ENCODE measurements around the gene FXYD7. TPM values are rescaled to one million over a fixed set of nuclear protein-coding genes. Genes with fewer than 3 reads are reported as not detected.

Gene FXYD7
- not detected in 2 replicates for total RNA-seq

GRCh38 chr19:35143231-35143715 is at the start of gene FXYD7:
Gene FXYD7, plus strand, starts transcription at chr19:35143255. Its CDS starts 79 bp downstream, at chr19:35143334.

DNA sequence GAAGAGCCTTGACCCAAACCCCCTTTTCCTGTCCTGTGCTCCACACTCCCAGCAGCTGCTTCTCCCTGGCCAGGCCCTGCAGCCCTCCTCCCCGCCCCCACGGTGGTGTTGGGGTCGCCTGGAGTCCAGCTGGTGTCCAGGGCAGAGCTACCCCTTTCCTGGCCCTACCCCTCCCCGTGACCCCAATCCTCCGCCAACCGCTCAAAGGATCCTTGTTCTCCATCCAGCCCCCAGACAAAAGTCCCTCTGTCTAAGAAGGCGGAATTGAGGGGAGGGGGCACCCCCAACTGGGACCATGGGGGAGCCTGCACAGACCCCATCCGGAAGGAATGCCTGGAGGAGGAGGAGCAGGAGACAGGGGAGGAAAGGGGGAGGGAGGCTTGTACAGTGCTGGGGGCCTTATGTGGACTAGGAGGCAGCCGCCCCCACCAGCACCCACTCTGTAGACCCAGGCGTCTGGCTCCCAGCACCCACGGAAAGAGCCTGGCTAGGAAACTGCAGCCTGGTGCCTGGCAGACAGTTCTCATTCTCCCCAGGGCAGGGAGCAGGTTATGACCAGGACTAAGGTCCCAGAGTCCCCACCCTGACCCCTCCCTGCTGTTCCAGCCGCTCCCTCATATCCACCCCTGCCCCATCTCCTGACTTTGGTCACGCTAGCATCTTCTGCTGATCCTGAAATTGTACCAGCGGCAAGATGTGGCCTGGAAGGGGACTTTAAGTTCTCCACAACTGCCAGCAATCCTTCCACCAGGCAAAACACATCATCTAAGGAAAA is 27.7 kb upstream of the FXYD7 start, which contains the start of gene FXYD3:
TSS of gene FXYD3 (plus strand) at position 647 of the 775 bp plus-strand sequence. CDS start 3,554 bp downstream, outside the sequence.

GRCh38 chr19:35134601-35135242 is 8.3 kb upstream of the FXYD7 start, which contains the start of gene LGI4:
Gene LGI4, minus strand, starts transcription at chr19:35135059. Its CDS starts 379 bp downstream, at chr19:35134680.

DNA sequence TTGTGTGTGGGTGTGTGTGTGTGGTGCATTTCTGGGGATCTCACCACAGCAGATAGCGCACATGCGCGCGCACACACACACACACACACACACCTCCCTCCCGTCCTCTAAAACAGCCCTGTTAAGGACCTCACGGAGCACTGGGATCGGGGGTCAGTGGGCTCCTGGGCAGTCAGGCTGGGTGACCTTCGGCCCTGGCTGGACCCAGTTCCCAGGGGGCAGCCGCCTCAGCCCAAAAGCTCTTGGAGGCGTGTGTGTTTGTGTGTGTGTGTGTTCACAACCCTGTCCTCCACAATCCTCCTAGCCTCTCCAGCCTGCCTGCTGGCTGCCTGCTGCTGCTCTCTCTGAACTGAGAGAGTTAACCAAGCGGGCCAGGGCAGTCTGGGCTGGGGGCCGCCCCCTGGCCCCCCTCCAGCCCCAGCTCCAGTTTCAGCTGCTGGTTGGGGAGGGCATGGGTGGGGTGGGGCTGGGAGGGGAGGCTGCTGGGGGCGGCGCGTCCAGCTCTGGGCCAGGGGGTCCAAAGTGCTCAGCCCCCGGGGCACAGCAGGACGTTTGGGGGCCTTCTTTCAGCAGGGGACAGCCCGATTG is 4.7 kb upstream of the FXYD7 start, which contains the start of gene FXYD1:
TSS of gene FXYD1 (plus strand) at position 520 of the 588 bp plus-strand sequence. CDS start 1,256 bp downstream, outside the sequence.

DNA sequence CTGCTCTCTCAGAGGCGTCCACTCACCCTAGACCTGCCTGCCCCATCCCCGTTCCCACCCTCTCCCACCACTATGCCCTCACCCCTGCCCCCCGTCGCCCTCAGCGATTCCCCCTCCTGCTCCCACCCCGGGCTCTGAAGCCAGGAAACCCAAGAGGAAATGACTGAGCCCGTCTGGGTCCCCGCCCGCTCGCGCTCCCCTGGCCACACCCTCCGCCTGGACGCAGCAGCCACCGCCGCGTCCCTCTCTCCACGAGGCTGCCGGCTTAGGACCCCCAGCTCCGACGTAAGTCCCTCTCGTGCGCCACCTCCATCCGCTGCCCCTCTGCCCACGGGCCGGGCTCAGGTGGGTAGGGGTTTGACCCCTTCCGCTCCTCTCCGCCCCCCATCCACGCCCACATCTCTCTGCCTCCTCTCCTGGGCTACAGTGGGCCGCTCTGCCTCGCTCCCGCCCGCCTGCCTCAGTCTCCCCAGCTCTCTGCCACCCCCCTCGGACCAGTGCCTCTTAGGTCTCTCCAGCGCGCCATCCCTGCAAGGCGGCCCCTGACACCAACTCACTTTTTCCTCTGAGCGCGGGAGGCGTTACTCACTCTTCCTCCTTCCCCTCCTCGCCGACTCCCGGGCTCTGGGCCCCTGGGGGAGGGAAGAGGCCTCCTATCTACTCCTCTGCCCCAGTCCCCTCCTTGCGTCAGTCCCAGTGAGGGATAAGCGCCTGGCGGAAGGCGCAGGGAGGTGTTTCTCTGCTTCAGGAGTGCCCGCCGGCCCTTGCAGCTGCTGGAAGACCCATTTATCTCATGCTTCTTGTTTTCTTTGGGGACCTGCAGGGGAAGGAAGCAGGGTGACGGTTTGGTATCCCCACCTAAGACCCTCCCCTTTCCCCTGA is 11.7 kb downstream of the FXYD7 start, which contains the start of gene FXYD5:
TSS of gene FXYD5 (plus strand) at position 211 of the 882 bp plus-strand sequence. CDS start 816 bp downstream, outside the sequence.

Other genes with a start within 250 kb of the FXYD7 start
- gene ZNF30, start 216.4 kb upstream of the FXYD7 start, total RNA-seq, result 2.0 and 2.3 TPM in 2 replicates
- 1.2 and 2.1 TPM in 2 replicates for gene ZNF792, start 179.0 kb upstream of the FXYD7 start, total RNA-seq
- 28.0 and 33.1 TPM in 2 replicates for gene GRAMD1A, start 142.9 kb upstream of the FXYD7 start, total RNA-seq
- gene SCN1B, start 112.8 kb upstream of the FXYD7 start, total RNA-seq, result 7.5 and 11.3 TPM in 2 replicates
- not detected in 2 replicates for gene HPN, start 101.5 kb upstream of the FXYD7 start, total RNA-seq
- not detected in 2 replicates for gene FXYD3, start 27.4 kb upstream of the FXYD7 start, total RNA-seq
- not detected in 2 replicates for gene LGI4, start 8.2 kb upstream of the FXYD7 start, total RNA-seq
- gene FXYD1, start 4.4 kb upstream of the FXYD7 start, total RNA-seq, result not detected in 2 replicates
- 158 and 167 TPM in 2 replicates for gene FXYD5, start 11.5 kb downstream of the FXYD7 start, total RNA-seq
- not detected in 2 replicates for gene FAM187B, start 85.5 kb downstream of the FXYD7 start, total RNA-seq
- gene LSR, start 105.7 kb downstream of the FXYD7 start, total RNA-seq, result 0.86 and 3.4 TPM in 2 replicates
- 38.1 and 59.7 TPM in 2 replicates for gene USF2, start 125.7 kb downstream of the FXYD7 start, total RNA-seq
- not detected in 2 replicates for gene HAMP, start 139.3 kb downstream of the FXYD7 start, total RNA-seq
- gene MAG, start 148.9 kb downstream of the FXYD7 start, total RNA-seq, result not detected in 2 replicates
- 0.71 and 1.4 TPM in 2 replicates for gene CD22, start 185.9 kb downstream of the FXYD7 start, total RNA-seq
- not detected in 2 replicates for gene FFAR1, start 204.6 kb downstream of the FXYD7 start, total RNA-seq
- gene FFAR3, start 215.2 kb downstream of the FXYD7 start, total RNA-seq, result not detected in 2 replicates
- not detected in 2 replicates for gene GPR42, start 227.8 kb downstream of the FXYD7 start, total RNA-seq

Data from myometrial cell (primary cell).